OCI-LY1 (cell line): ENCODE results near the gene SP8.
"Not testable (repeated sequence)": the region's sequence is repeated elsewhere in the genome, so short reads cannot be mapped to it uniquely, and the experiment has no call there.

ENCODE experiments used
- H2AFZ ChIP-seq: fragments of 200-600 bp; sonication (generic), shearing (Covaris generic); 2 replicates; pipeline ENCODE4 v1.6.0; 2014; ENCODE audit warnings: antibody characterized with exemption, mild to moderate bottlenecking, low read length
- H3F3A ChIP-seq: fragments of 200-600 bp; sonication (generic), shearing (Covaris generic); 2 replicates; pipeline ENCODE4 v1.6.0; 2014; ENCODE audit warnings: mild to moderate bottlenecking, antibody characterized with exemption, low read length, moderate library complexity; ENCODE audit not compliant: insufficient read depth
- H3K27ac ChIP-seq: fragments of 200-600 bp; sonication (generic); 2 replicates; pipeline ENCODE4 v1.5.1; 2014; ENCODE audit warnings: low read length, mixed run types, mild to moderate bottlenecking, low read depth; ENCODE audit not compliant: poor library complexity, severe bottlenecking
- H3K27me3 ChIP-seq: fragments of 200-600 bp; sonication (generic); 2 replicates; pipeline ENCODE4 v1.6.0; 2014; ENCODE audit warnings: antibody characterized with exemption, mild to moderate bottlenecking, low read length, moderate library complexity; ENCODE audit not compliant: insufficient read depth
- H3K36me3 ChIP-seq: fragments of 200-600 bp; sonication (generic); 2 replicates; pipeline ENCODE4 v1.6.1; 2014; ENCODE audit warnings: mild to moderate bottlenecking, antibody characterized with exemption, low read length, moderate library complexity, mixed read lengths; ENCODE audit not compliant: insufficient read depth
- H3K4me1 ChIP-seq: fragments of 200-600 bp; sonication (generic); 2 replicates; pipeline ENCODE4 v1.5.1; 2014; ENCODE audit warnings: mild to moderate bottlenecking, low read length, moderate library complexity; ENCODE audit not compliant: insufficient read depth, severe bottlenecking
- H3K4me2 ChIP-seq: fragments of 200-600 bp; sonication (generic), shearing (Covaris generic); 2 replicates; pipeline ENCODE4 v1.6.1; 2014; ENCODE audit warnings: low read length
- H3K4me3 ChIP-seq: fragments of 200-600 bp; sonication (generic); 2 replicates; pipeline ENCODE4 v1.5.1; 2014; ENCODE audit warnings: low read length, low read depth, mild to moderate bottlenecking, mixed read lengths; ENCODE audit not compliant: poor library complexity, severe bottlenecking
- H3K79me2 ChIP-seq: fragments of 200-600 bp; shearing (Covaris generic); 2 replicates; pipeline ENCODE4 v1.6.1; 2016; ENCODE audit warnings: mixed run types, low read length, mixed read lengths; ENCODE audit not compliant: insufficient read depth
- H3K9ac ChIP-seq: fragments of 200-600 bp; sonication (generic), shearing (Covaris generic); 2 replicates; pipeline ENCODE4 v1.6.1; 2014; ENCODE audit warnings: mild to moderate bottlenecking, low read length, mixed read lengths
- H3K9me2 ChIP-seq: fragments of 200-600 bp; sonication (generic), shearing (Covaris generic); 2 replicates; pipeline ENCODE4 v1.6.1; 2014; ENCODE audit warnings: low read depth, mild to moderate bottlenecking, low read length, mixed read lengths
- H3K9me3 ChIP-seq: fragments of 200-600 bp; shearing (Covaris generic); 2 replicates; pipeline ENCODE4 v1.6.1; 2014; ENCODE audit warnings: low read length, mixed read lengths
- H4K20me1 ChIP-seq: fragments of 200-600 bp; sonication (generic), shearing (Covaris generic); 2 replicates; pipeline ENCODE4 v1.6.0; 2016; ENCODE audit warnings: mild to moderate bottlenecking, low read length; ENCODE audit not compliant: insufficient read depth
- EZH2 ChIP-seq: fragments of 200-600 bp; sonication (generic), shearing (Covaris generic); IDR thresholded peaks from 2 replicates; pipeline ENCODE4 v1.8.0; 2017; ENCODE audit warnings: borderline replicate concordance, mixed run types, mild to moderate bottlenecking, antibody characterized with exemption, low read length, moderate library complexity, mixed read lengths
- TF ChIP-seq, protein P1 (sequence below): fragments of 200-600 bp; sonication (generic), shearing (Covaris generic); IDR thresholded peaks from 2 replicates; pipeline ENCODE4 v1.5.1; 2017; ENCODE audit warnings: mild to moderate bottlenecking, antibody characterized with exemption, low read length, moderate library complexity, mixed read lengths

The SP8 gene

GRCh38 chr7:20786779-20787659 is at the start of gene SP8:
TSS of gene SP8 (minus strand) at chr7:20786886. CDS start at chr7:20786798, 88 bp downstream.
- no peaks in the 10 kb centered on the region for H3F3A ChIP-seq
- no peak within 1 kb of the TSS for H3K4me3 ChIP-seq
- no peak within 1 kb of the TSS for H3K27ac ChIP-seq
- no peak for TF ChIP-seq EZH2
- TF ChIP-seq, protein P1, sequence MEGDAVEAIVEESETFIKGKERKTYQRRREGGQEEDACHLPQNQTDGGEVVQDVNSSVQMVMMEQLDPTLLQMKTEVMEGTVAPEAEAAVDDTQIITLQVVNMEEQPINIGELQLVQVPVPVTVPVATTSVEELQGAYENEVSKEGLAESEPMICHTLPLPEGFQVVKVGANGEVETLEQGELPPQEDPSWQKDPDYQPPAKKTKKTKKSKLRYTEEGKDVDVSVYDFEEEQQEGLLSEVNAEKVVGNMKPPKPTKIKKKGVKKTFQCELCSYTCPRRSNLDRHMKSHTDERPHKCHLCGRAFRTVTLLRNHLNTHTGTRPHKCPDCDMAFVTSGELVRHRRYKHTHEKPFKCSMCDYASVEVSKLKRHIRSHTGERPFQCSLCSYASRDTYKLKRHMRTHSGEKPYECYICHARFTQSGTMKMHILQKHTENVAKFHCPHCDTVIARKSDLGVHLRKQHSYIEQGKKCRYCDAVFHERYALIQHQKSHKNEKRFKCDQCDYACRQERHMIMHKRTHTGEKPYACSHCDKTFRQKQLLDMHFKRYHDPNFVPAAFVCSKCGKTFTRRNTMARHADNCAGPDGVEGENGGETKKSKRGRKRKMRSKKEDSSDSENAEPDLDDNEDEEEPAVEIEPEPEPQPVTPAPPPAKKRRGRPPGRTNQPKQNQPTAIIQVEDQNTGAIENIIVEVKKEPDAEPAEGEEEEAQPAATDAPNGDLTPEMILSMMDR, result no peak
- no peaks in the 10 kb centered on the region for H3K79me2 ChIP-seq
- no peaks in the 10 kb centered on the region for H3K36me3 ChIP-seq
- no peak within 1 kb of the TSS for H3K4me2 ChIP-seq
- no peaks in the 10 kb centered on the region for H4K20me1 ChIP-seq
- H3K27me3 ChIP-seq, result no peaks in the 10 kb centered on the region
- no peaks in the 10 kb centered on the region for H3K4me1 ChIP-seq
- no peaks in the 10 kb centered on the region for H3K9me2 ChIP-seq
- no peaks in the 10 kb centered on the region for H3K9me3 ChIP-seq
- no peak within 1 kb of the TSS for H2AFZ ChIP-seq
- no peak within 1 kb of the TSS for H3K9ac ChIP-seq

DNA sequence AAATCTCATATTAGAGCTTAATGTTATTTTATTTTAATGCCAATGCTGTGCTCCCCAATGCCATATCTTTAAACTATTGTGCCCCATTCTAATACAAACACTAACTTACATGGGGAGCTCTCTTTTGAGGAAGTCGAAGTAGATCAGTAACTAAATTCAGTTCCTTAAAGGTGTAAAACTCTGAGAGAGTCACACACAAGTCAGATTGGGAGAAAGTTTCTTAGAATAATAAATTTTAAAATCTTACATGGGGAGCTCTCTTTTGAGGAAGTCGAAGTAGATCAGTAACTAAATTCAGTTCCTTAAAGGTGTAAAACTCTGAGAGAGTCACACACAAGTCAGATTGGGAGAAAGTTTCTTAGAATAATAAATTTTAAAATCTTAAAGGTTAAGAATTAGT is 49.7 kb upstream of the SP8 start:
- not testable (repeated sequence) for H3K4me1 ChIP-seq, H3K9me3 ChIP-seq, H3K36me3 ChIP-seq, H3K79me2 ChIP-seq, H3K4me3 ChIP-seq, H4K20me1 ChIP-seq, H2AFZ ChIP-seq, H3K9ac ChIP-seq, H3K27ac ChIP-seq, H3K27me3 ChIP-seq, H3K4me2 ChIP-seq, H3F3A ChIP-seq, H3K9me2 ChIP-seq

GRCh38 chr7:20835111-20835750 is 48.5 kb upstream of the SP8 start:
- H2AFZ ChIP-seq, result no peak overlapping the region
- H3K9ac ChIP-seq, result no peak overlapping the region
- no peaks in the 10 kb centered on the region for H3K9me2 ChIP-seq
- no peak overlapping the region for H3K27ac ChIP-seq
- H3K4me3 ChIP-seq, result no peak overlapping the region
- H3K9me3 ChIP-seq, result no peaks in the 10 kb centered on the region
- H3K4me1 ChIP-seq, result no peaks in the 10 kb centered on the region
- H3K27me3 ChIP-seq, result no peaks in the 10 kb centered on the region
- no peaks in the 10 kb centered on the region for H4K20me1 ChIP-seq
- H3F3A ChIP-seq, result no peaks in the 10 kb centered on the region
- H3K36me3 ChIP-seq, result no peaks in the 10 kb centered on the region
- no peak overlapping the region for H3K4me2 ChIP-seq
- H3K79me2 ChIP-seq, result no peaks in the 10 kb centered on the region
- TF ChIP-seq, protein P1, result no peak
- TF ChIP-seq EZH2, result no peak
